ENCODE data around the gene GRK4.

DNA sequence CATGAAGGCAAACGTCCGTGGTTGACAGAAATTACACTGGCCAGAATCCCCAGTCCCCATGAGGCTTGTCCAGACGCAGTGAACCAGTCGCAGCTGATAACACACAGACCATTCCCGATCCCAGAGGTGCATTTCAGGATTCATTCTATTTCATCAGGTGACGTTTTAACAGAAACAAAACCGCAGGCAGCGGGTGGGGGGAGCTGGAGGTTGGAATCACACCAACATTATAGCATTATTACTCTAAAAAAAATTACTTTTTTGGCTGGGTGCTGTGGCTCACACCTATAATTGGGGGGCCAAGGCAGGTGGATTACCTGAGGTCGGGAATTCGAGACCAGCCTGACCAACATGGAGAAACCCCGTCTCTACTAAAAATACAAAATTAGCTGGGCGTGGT lies 25.4 kb upstream of the GRK4 start:
- TF ChIP-seq CTCF (IDR thresholded peaks at IDR 0.05) (no peak), EZH2 (IDR thresholded peaks at IDR 0.05; ENCODE audit: borderline replicate concordance, insufficient read depth, low read depth, low read length, poor library complexity, severe bottlenecking) (no peak)
